Body of pancreas (tissue), 4 donors: Measurements from ENCODE around the gene AKAP12.

Experiments
- CTCF ChIP-seq, 7 experiments: fragments of 450-650 bp in 4 of 7; fragments of 200-600 bp in 3 of 7; sonication (generic) in 3 of 7; IDR thresholded peaks; one replicate each; pipeline ENCODE4 v1.5.1; 2016 to 2019; ENCODE audit warnings: antibody characterized with exemption in 7 of 7
- POLR2A ChIP-seq, 3 donors: fragments of 450-650 bp; IDR thresholded peaks; one replicate each; pipeline ENCODE4 v1.6.1; 2016; ENCODE audit warnings: antibody characterized with exemption in 3 of 3, mild to moderate bottlenecking in 2 of 3

- no peak for TF ChIP-seq CTCF (IDR thresholded peaks at IDR 0.05)
- TF ChIP-seq POLR2A (IDR thresholded peaks at IDR 0.05) = no peak
Measured at GRCh38 chr6:151269321-151269995, 29.7 kb downstream of the AKAP12 start.
